T-helper 1 cell treated with Interleukin-12 subunit alpha and Interleukin-12 subunit beta and Interleukin-4 antibody, amounts not matched to agents 30 ng/mL and 1 ng/mL, for 36 hours (primary cell): ENCODE data around the gene NCF2. TPM values are rescaled to one million over a fixed set of nuclear protein-coding genes. Genes with fewer than 3 reads are reported as not detected.
"Not testable (repeated sequence)": the region's sequence is repeated elsewhere in the genome, so short reads cannot be mapped to it uniquely, and the experiment has no call there.

ENCODE experiments used
- intact Hi-C: fragments of 100-400 bp; cut with micrococcal nuclease; formaldehyde crosslinking; loops from one replicate; pipeline ENCODE4 v1.15.1; 2024
- total RNA-seq: library from RNA; stranded (reverse); gene quantifications from 2 replicates; pipeline ENCODE4 v1.2.3, GENCODE V29; 2022

The NCF2 gene
- total RNA-seq, result 25.8 and 28.1 TPM in 2 replicates

DNA sequence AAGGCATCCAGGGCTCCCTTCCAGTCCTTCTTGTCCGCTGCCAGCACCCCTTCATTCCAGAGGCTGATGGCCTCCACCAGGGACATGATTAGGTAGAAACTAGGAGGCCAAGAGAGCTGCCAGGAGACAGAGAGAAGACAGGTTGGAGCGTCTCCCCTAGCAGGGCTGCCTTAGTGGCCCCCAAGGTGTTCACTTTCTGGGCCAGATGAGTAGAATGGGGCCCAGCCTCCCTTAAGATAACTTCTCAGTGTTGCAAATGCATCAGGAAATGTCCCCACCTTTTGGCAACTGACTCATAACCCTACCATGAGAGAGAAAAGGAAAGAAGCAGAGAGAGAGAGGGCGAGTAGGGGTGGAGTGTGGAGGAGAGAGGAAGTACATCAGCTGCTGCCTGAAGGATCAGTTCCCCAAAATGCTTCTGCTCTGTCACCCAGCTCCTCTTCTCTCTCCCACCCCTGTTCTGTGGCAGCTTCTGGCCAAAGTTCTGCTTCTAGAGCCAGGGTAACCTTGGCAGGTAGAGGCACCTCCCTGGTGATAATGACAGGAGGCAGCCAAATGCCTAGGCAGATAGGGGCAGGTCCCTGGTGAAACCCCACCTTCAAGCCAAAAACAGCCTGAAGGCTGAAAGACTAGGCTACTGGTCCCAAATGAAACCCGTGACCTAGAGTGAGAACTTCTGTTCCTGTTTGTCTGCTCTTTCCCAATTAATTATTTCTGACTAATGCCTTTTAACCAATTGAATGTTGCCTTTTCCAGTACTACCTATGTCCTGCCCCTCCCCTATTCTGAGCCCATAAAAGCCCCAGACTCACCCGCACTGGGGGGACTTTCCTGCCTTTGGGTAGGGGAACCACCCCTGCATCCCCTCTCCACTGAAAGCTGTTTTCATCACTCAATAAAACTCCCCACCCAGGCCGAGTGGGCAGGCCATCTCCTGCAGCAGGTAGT lies at the start of gene NCF2:
NCF2 (minus strand) TSS at position 216 of the 948 bp plus-strand sequence; CDS start at position 86, 130 bp downstream.
- intact Hi-C loops, result loop anchor here (1.0 to 2.0 kb wide), 5 partner anchors 8 to 120 kb away; no protein-coding TSS in a partner anchor

GRCh38 chr1:183638649-183639387 lies 48.6 kb upstream of the NCF2 start:
- intact Hi-C loops, result loop anchor here (5.0 to 10.0 kb wide), 6 partner anchors 523 to 1926 kb away; partner anchors contain the start of genes C1orf21, GLUL, IVNS1ABP and NIBAN1

- intact Hi-C loops, result loop anchor here (1.0 to 10.0 kb wide), 10 partner anchors 16 to 1928 kb away; partner anchors contain the start of genes C1orf21, DHX9, GLUL and IVNS1ABP
Observed at GRCh38 chr1:183636783-183637182, 46.5 kb upstream of the NCF2 start.

DNA sequence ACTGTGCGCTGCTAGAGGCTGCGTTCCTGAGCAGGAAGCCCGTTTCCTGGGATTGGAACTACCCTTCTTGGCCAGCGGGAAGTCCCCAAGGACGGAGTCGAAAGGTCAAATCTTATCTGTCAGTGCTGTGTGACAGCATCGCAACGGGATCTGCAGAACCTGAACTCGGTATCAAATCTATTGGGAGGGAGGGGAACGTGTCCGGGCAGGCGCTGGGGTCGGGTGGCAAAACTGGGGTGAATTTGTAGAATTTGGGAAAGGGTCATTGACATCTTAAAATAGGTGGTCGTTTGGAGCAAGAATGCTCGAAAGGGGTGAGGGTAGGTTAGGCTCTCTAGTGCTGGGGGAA lies 46.0 kb upstream of the NCF2 start:
- intact Hi-C loops, result loop anchor here (1.0 to 10.0 kb wide), 10 partner anchors 16 to 1928 kb away; partner anchors contain the start of genes C1orf21, DHX9, GLUL and IVNS1ABP

- intact Hi-C loops, result loop anchor here (1.0 to 10.0 kb wide), 13 partner anchors 17 to 1929 kb away; partner anchors contain the start of genes C1orf21, DHX9, EDEM3 and GLUL
Observed at GRCh38 chr1:183635606-183636333, 45.5 kb upstream of the NCF2 start, which contains the start of gene ARPC5. ARPC5 (minus strand) TSS chr1:183635783; CDS start chr1:183635659, 124 bp downstream.

DNA sequence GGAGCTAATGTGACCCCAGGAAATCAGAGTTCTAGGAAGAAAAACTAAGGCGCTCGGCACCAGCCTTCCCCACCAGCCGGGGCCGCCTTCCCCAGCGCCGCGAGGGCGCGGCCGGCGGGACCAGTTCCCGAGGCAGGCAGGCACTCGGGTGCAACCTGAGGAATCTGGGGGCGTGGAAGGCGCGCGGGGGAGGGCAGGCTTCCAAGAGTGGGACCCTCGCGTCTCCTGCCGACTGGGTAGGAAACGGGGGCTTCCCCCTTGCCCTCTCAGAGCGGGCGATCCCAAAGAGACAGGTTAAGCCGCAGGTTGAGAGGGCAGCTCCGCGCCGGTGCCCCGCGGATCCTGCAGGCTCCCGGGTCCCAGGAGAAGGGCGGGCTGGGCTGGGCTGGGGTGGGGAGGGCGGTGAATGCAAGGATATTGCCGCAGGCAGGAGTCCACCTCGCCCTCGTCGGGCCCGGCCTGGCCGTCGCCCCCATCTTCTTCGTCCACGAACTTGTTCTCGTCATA lies 44.9 kb upstream of the NCF2 start:
- intact Hi-C loops, result loop anchor here (1.0 to 10.0 kb wide), 9 partner anchors 321 to 1930 kb away; partner anchors contain the start of genes C1orf21, EDEM3, GLUL and IVNS1ABP

DNA sequence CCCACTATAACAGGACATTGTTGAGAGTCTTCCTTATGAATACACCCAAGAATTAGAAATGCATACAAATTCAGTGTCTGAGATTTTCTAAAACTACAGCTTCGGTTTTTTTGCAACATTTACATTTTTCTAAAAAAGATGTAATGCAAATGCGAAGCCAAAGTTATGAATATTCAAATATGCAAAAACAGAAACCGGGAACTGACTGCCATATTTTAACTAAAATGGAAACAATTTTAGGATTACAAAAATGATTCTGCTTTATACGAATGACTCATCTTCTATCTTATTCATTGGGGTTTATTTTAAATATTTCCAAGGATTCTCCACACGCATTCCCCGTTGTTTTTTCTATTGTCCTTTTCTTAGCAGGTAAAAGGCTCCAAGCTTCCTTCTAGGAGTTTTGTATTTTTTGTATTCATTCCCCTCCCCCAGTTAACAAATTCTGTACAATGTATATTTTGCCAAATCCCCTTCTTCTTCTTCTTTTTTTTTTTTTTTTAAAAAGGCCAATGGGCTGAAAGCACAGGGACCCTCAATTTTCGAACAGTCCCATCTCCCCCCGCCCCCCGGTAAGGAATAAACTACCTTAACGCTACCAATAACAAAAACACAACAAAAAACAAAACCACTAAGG lies 44.3 kb upstream of the NCF2 start:
- intact Hi-C loops, result loop anchor here (1.0 to 10.0 kb wide), 9 partner anchors 322 to 1930 kb away; partner anchors contain the start of genes C1orf21, EDEM3, GLUL and IVNS1ABP

- intact Hi-C loops, result loop anchor here (1.0 to 10.0 kb wide), 10 partner anchors 11 to 1931 kb away; partner anchors contain the start of genes GLUL, IVNS1ABP and NCF2
Observed at GRCh38 chr1:183633676-183634343, 43.6 kb upstream of the NCF2 start.

DNA sequence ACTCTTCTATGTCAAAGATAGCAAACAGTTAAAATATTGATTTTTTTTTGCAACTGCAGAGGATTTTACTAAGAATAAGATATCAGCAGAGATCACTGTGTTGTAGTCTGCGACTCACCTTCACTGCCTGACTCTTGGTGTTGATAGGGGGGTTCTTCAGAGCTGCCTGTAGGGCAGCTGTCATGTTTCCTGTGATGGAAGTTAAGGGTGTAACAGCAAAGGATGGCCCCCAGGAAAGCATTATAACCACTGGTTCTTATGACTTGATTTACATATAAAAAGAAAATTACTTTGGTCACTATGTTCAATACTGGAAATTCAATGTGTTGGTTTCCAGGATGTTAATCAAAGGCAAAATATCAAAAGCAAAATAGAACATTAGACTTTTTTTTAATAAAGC lies 42.7 kb upstream of the NCF2 start:
- intact Hi-C loops, result loop anchor here (1.0 to 10.0 kb wide), 9 partner anchors 10 to 1932 kb away; partner anchors contain the start of genes GLUL, IVNS1ABP and NCF2

- intact Hi-C loops, result loop anchor here (2.0 to 10.0 kb wide), 4 partner anchors 211 to 1933 kb away; partner anchors contain the start of genes GLUL and IVNS1ABP
Observed at GRCh38 chr1:183632114-183632513, 41.9 kb upstream of the NCF2 start.

DNA sequence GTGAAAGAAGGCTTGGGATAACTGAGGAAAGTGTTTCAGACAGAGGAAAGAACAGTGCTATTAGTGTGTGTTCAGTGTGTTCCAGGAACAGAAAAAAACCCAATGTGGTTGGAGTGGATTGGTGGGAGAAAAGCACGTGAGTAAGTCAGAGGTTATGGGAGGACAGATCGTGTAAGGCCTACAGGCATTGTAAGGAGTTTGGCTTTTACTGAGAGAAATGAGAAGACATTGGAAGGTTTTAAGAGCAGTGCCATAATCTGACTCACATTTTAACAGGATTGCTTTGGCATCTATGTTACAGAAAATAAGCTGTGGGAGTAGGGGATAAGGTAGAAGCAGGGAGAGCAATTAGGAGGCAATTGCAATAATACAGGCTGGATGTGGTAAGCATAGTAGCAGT lies 40.5 kb upstream of the NCF2 start:
- intact Hi-C loops, result loop anchor here (10.0 kb wide), 3 partner anchors 1236 to 1934 kb away; partner anchors contain the start of genes GLUL and IVNS1ABP

- intact Hi-C loops, result no loop called here
Observed at GRCh38 chr1:183628537-183628936, 38.3 kb upstream of the NCF2 start.

GRCh38 chr1:183626236-183626635 lies 36.0 kb upstream of the NCF2 start:
- intact Hi-C loops, result not testable (repeated sequence)

- intact Hi-C loops, result loop anchor here (1.0 to 2.0 kb wide), 7 partner anchors 10 to 661 kb away; partner anchors contain the start of gene NCF2
Observed at GRCh38 chr1:183622884-183623785, 32.9 kb upstream of the NCF2 start.

DNA sequence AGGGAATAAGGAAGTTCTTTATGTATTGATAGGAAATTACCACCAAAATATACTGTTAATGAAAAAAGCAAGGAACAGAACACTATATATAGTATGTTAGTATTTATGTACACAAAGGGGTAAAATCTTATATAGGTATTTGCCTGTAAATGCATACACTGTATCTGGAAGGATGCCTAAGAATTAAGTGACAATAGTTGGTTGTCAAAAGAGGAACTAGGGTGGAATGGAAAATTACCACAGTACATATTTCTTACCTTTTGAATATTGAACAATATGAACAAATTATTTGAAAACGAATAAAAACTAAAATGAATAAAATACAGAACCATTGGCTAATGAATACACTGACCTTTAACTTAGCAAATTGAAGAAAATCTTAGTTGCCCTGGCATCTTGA lies 31.8 kb upstream of the NCF2 start:
- intact Hi-C loops, result loop anchor here (2.0 kb wide), 1 partner anchor 31 kb away; the partner anchor contains the start of gene NCF2

DNA sequence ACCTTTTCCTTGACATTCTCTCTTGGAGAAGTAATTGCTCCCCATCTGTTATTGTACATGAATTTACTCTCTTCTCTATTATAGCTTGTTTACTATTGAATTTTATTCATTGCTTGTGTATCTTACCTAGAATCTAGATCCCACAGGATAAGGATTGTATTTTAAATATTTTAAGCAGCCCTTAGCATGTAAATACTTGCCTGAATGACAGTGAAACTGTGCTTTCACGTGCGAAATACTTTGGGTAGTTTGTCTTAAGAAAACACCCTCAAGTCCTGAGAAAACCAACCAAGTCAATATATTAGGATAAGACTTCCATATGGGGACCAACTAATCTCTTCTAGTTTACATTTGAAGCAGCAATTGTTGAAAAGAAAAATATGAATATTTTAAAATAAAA lies 30.1 kb upstream of the NCF2 start:
- intact Hi-C loops, result no loop called here

DNA sequence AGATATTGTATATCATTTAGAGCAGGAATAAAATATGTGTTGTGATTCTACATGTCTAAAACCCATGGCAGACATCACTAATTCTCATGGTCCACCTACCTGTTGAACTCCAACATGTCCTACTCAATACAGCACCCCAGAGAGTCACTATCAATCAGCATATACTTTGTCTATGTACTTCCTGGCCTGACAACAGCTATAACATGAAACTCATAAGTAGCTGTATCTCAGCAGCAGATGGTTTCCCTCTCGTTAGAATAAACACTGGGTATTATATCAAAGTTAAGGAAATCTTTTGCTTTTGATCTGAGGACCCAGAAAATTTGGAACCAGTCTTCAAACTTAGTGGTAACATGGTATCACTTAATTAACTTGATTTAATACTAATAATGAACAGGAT lies 29.5 kb upstream of the NCF2 start:
- intact Hi-C loops, result no loop called here

- intact Hi-C loops, result not testable (repeated sequence)
Observed at GRCh38 chr1:183618202-183618601, 27.9 kb upstream of the NCF2 start.
